NCI-H2029 treated with DMSO at 0.1 percent for 48 hours (cell line): ENCODE data around the gene OR8B8.
"Not testable (repeated sequence)": the region's sequence is repeated elsewhere in the genome, so short reads cannot be mapped to it uniquely, and the experiment has no call there.

ENCODE experiments used
- DNase-seq: peaks from one replicate; lab custom pipeline; 2025; lab: John Stamatoyannopoulos, UW

OR8B8 gene

DNA sequence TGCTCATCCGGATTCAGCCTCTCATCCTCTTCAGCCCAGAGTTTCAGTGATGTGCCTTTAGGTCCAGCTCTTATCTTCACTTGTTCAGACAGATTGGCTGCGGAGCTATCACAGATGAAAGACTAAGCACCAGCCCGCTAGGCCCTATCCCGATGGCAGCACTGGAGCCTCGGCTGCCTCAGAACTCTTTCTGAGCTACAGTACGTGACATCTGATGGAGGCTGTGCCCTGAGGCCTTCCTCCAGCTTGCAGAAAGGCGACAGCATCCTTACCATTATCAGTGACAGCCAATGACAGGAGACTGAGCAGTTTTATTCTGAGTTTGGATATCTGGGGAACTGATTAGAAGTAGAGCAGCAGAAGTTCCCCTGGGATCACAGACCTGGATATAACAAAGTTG lies 4.0 kb downstream of the OR8B8 start:
- DNase-seq = no peak

DNA sequence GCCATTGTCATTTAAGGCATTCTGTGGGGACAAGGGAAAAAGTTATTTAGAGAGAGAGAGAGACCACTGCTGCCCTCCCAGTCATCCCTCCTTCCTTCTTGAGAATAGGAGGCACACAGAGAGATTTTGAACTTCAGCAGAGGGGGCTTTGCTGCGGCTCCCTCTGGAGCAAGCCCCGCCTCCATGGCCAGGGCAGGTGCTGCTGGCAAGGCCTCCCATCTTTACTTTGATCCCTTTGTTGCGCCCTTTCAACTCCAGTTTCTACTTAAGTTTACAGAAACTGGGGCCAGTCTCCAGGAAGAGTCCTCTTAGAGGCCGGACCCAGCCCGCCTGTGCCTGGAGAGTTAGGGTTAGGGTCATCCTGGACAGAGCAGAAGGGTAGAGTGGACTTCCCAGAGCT lies 4.4 kb downstream of the OR8B8 start:
- no peak for DNase-seq

DNA sequence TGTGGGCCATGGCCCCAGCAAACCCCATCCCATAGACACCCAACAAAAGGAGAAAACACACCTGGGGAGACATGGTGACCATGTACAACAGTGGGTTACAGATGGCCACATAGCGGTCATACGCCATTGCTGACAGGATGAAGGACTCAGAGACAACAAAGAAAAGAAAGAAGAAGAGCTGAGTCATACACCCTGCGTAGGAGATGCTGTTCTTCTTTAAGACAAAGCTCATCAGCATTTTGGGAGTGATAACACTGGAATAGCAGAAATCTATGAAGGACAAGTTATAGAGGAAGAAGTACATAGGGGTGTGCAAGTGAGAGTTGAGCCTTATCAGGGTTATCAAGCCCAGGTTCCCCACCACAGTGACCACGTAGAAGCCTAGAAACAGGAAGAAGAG lies 4.9 kb downstream of the OR8B8 start:
- no peak for DNase-seq

GRCh38 chr11:124434699-124435098 lies 10.8 kb downstream of the OR8B8 start:
- no peak for DNase-seq

DNA sequence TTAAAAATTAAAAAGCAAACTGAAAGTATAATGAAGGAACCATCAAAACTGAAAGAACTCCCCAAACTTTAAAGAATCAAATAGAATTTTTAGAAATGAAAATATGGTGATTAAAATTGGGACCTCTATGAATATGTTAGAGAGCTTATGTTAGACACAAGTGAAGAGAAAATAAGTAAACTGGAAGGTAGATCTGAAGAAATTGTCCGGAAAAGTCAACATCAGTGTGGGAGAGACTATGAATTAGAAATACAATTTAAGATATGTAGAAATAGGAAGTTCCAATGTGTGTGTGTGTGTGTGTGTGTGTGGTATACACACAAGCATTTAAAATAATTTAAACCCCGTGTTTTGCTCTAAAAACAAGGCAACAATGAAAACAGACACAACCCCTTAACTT lies 15.9 kb downstream of the OR8B8 start:
- DNase-seq = no peak

- DNase-seq = no peak
Measured at GRCh38 chr11:124424384-124424921, 21.0 kb downstream of the OR8B8 start, which contains the start of gene OR8B4. TSS of gene OR8B4 (minus strand) at chr11:124424871. CDS start at chr11:124424871, 0 bp downstream.

DNA sequence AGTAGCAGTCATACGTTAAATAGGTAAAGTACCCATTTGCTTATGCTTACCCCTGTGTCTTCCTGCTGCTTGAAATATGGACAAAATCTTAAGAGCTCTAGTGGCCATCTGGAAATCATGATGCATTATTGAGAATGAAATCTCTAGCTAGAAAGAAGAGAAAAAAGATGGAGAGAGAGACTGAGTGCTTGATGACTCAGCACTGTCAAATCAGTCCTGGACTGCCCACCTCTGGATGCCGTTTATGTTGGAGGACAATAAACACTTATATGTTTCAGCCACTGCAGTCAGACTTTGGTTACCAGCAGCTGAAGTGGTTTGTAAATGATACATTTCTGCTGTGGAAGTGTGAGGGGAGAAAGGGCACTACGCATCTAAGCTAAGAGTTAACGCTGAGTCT lies 24.5 kb downstream of the OR8B8 start:
- no peak for DNase-seq

- DNase-seq = peak; percentile 20
Measured at GRCh38 chr11:124415356-124415923, 30.1 kb downstream of the OR8B8 start.

DNA sequence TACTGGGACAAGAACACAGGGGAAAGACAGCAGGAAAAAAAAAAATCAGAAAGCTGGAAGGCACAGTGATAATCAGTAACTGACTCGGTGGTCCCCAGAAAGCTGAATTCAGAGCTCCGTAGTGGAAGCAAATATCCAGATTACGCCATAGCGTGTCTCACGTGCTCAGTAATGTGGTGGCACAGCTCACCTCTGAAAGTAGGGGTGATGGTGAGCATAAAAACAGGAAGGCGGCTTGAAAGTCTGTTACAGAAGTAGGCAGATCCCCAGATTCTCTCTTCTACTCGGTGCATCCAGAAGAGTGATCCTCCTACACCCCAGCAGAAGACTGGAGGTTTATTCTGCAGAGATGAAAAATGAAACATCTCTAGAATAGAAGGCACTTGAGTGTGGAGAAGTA lies 35.6 kb downstream of the OR8B8 start:
- no peak for DNase-seq

DNA sequence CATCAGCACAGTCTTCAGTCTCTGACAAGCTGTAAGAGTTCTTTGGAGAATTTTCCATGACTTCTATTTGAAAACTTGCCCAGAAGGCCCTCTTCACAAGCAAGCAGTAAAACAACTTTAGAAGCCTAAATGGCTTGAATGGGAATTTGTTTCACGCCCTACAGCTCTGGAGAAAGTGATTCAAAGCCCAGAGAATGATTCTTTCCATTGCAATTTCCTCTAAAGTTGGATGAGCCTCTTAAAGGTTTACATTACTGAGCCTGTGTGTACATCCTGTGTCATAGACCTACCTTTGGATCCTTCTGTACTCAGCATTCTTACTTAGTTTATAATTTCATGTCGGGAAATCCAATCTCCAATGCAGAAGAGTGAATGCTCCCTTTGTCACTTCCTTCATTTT lies 39.9 kb downstream of the OR8B8 start:
- no peak for DNase-seq

DNA sequence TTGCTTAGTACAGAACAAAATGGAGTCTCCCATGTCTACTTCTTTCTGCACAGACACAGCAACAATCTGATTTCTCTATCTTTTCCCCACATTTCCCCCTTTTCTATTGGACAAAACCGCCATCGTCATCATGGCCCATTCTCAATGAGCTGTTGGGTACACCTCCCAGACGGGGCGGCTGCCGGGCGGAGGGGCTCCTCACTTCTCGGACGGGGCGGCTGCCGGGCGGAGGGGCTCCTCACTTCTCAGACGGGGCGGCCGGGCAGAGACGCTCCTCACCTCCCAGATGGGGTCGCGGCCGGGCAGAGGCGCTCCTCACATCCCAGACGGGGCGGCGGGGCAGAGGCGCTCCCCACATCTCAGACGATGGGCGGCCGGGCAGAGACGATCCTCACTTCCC lies 42.3 kb downstream of the OR8B8 start:
- not testable (repeated sequence) for DNase-seq

- DNase-seq = no peak
Measured at GRCh38 chr11:124402326-124402922, 43.1 kb downstream of the OR8B8 start.

DNA sequence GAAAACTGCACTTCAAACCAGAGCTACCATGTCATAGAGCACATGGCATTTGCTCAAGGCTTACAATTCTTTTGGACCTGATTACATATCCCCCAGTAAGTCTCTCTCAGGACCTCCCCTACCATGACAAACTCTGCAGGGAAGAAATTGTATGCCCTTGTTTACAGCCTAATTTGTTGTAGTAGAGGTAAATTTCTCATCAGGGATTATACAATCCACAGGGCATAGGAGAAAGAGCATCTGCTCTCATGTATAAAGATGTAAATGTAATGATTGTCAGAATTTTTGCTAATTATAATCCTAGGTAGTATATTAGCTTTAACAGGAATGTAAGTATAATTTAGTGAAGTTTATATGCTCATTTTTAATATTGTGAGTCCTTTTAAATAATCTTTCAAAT lies 46.6 kb downstream of the OR8B8 start, which contains the start of gene OR8B3:
OR8B3 (minus strand) TSS at position 101 of the 400 bp plus-strand sequence. CDS start 1,673 bp downstream, outside the sequence.
- DNase-seq = no peak

- not testable (repeated sequence) for DNase-seq
Measured at GRCh38 chr11:124396847-124397246, 48.6 kb downstream of the OR8B8 start.

GRCh38 chr11:124394408-124394807 lies 51.1 kb downstream of the OR8B8 start:
- no peak for DNase-seq
